ENCODE results near the gene BCR.

The BCR gene

DNA sequence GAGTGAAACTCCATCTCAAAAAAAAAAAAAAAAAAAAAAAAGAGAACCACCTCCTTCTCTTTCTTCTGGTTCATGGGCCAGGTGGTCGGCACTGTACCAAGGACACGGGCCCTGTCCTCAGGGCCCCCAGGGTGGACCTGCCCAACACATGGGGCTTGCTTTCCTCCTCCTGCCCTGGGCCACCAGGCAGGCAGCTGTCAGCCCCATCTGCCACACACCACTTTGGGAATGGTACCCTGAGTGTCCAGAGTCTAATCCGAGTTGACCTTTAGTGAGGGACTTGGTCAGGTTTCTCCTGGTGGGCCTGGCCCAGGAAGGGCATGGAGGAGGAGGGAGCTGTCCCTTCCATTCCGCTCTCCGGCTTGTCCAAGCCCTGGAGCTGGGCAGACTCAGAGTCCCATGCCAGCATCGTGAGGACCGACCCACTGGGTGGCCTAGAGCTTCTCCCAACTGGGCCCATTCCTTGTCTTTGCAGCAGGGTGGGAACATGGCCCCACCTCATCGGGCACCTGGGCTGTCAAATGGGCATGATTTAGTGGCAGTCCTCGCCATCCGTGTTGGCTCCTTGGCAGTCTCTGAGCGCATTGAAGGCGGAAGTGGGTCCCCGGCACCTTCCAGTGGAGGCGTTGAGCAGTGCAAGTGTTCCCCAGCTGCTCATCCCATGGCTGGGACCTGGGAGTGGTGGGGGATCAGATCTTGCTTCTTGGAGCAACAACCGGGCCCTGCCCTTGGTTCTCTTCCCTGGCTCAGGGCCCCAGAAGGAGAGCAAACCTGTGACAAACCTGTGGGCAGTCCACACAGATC is 94.8 kb downstream of the BCR start:
- ChIA-PET CTCF (interaction anchor here (1.3 to 13.3 kb wide), 3 partner anchors 9 to 97 kb away, joined by 3 to 229 read pairs (median 6); partner anchors contain the start of gene BCR), POLR2A (interaction anchor here (0.6 kb wide), 1 partner anchor 368 kb away, joined by 5 read pairs; no protein-coding TSS in a partner anchor)
- TF ChIP-seq, protein P1, sequence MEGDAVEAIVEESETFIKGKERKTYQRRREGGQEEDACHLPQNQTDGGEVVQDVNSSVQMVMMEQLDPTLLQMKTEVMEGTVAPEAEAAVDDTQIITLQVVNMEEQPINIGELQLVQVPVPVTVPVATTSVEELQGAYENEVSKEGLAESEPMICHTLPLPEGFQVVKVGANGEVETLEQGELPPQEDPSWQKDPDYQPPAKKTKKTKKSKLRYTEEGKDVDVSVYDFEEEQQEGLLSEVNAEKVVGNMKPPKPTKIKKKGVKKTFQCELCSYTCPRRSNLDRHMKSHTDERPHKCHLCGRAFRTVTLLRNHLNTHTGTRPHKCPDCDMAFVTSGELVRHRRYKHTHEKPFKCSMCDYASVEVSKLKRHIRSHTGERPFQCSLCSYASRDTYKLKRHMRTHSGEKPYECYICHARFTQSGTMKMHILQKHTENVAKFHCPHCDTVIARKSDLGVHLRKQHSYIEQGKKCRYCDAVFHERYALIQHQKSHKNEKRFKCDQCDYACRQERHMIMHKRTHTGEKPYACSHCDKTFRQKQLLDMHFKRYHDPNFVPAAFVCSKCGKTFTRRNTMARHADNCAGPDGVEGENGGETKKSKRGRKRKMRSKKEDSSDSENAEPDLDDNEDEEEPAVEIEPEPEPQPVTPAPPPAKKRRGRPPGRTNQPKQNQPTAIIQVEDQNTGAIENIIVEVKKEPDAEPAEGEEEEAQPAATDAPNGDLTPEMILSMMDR (IDR thresholded peaks at IDR 0.05; ENCODE audit: control extremely low read depth, extremely low read depth, low read depth, missing control alignments) = no peak
- DNase-seq (ENCODE audit: extremely low spot score) = no peak

DNA sequence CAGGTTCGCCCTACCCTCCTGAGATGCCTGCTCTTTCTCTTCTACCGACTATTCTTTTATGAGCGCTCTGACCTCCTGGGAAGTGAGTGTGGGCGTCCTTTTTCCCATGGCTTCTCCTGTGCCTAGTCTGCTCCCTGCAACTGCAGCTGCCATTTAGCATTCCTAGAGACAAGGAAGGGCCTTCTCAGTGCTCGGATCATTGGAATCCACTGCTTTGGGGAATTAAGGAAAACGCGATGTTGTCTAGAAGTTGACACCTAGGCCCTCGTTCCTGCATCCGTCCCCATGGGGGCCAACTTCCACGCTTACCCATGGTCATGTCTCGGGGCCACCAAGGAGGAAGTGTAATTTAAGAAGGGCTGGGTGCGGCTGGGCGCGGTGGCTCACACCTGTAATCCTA is 95.4 kb downstream of the BCR start:
- CTCF ChIA-PET = interaction anchor here (13.3 kb wide), 1 partner anchor 97 kb away, joined by 229 read pairs; the partner anchor contains the start of gene BCR
- POLR2A ChIA-PET = no interaction called here
- DNase-seq (ENCODE audit: extremely low spot score) = no peak

DNA sequence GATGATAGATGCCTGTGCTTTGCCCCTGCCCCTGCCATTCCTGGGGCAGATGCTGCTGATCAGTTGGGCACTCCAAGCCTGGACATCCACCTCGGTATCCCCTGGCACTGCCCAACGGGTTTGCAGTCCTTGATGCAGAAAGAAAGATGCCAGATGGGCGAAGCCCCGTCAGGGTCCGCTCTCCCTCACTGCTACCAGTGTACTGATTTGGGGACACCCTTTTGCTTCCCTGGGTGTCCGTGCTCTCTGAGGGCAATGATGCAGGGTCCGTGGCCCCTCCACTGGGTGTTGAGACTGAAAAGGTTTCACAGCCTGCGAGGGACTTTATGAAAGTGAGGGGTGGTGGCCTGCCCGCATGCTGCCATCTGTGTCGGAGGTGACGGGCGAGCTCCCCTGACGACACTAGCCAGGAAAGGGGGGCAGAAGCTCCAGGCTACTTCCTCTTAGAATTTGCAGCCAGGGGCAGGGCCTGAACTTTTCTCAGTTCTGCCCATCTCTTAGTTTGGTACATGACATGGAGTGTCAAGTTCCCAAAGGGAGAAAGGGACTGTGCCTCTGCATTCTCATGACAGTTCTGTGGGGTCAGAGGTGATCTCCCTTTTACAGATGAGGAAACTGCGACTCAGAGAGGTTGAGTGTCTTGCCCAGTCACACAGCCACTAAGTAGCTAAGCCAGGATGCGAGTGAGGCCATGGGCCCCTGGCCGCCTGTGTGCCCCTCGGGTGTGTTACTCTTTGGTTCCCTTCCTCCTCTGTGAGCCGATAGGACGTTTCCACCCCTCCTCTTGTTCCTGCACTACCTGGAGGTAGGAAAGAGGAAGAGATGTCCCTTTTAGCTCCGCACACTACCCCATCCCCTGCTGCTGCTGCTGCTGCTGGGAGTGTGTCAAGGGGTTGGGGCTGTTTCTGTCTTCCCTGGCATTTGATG is 96.6 kb downstream of the BCR start:
- TF ChIP-seq, protein P1 (IDR thresholded peaks at IDR 0.05; ENCODE audit: control extremely low read depth, extremely low read depth, low read depth, missing control alignments) = no peak
- CTCF ChIA-PET = interaction anchor here (0.7 to 13.3 kb wide), 3 partner anchors 9 to 98 kb away, joined by 4 to 229 read pairs (median 7); partner anchors contain the start of gene BCR
- DNase-seq (ENCODE audit: extremely low spot score) = no peak
- POLR2A ChIA-PET = no interaction called here

More for the DNA sequence above, 95.4 kb downstream of the BCR start:
- TF ChIP-seq, protein P1 (IDR thresholded peaks at IDR 0.05; ENCODE audit: control extremely low read depth, extremely low read depth, low read depth, missing control alignments) = no peak

DNA sequence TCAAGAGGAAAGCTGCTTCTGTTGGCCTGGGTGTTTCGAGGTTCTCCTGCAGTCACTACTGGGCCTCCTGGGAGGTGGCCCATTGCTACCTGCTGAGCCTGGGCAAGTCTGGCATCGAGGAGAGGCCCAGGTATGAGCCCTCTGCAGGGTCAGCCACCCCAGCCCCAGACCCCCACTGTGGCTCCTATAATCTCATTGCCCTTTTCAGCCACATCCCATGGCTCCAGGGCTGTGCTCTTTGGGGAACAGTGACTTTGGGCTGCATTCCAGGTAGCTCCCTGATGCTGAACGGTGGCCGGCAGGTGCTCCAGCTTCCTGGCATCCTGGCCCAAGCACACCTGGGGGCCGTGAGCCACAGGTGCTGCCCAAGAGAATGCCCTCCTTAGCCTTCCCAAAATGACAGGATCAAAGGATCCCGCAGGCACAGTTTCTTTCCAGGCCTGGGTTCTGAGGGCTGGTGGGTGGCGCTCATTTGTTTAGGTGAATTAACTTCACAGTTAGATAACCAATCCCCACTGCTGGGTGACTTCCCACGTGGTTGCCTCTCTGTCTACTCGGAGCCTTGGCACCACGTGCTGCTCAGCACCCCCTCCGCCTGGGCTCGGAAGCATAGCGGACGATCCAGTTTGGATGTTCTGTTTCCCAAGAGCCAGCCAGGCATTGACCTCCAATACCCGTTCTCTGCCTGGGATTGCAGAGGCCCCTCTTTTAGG is 97.4 kb downstream of the BCR start:
- TF ChIP-seq, protein P1 (IDR thresholded peaks at IDR 0.05; ENCODE audit: control extremely low read depth, extremely low read depth, low read depth, missing control alignments) = no peak
- CTCF ChIA-PET = interaction anchor here (0.7 to 13.3 kb wide), 3 partner anchors 8 to 99 kb away, joined by 4 to 229 read pairs (median 7); partner anchors contain the start of gene BCR
- DNase-seq (ENCODE audit: extremely low spot score) = no peak
- POLR2A ChIA-PET = no interaction called here

DNA sequence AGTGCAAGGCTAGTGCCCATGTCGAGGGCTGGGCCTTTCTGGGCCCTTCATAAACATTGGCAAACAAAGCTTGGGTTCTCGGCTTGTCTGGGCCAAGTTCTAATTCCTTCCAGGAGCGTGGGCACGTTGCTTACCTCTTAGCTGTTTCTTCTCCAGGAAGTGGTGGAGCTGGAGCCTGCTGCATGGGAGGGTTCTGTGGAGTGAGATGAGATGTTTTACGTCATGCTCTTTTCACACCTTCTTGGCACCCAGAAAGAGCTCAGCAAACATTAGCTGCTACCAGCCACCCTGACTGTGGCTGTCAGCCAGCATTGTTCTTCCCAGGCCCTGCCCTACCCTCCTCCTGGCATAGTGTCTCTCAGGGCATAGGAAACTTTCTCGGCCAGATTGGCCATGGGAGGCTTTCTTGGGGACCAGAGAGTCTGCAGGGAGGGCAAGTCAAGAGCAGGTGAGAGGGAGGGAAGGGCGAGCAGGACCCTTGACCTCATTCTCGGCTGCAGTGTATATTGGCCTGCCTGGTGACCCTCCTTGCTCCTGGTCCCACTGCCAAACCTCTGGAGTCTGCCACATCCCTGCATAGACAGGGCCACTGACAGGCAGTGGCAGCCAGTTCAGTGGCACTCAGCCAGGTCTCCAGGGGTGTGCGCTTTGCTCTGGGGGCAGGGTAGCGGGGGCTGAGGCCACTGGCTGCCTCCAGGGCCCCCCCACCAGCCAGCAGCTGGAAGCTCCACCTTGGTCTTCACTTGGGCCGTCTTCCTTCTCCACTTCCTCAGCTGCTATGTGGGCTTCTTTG is 98.8 kb downstream of the BCR start:
- ChIA-PET POLR2A (no interaction called here), CTCF (interaction anchor here (0.9 to 13.3 kb wide), 4 partner anchors 10 to 320 kb away, joined by 3 to 229 read pairs (median 6); partner anchors contain the start of gene BCR)
- no peak for DNase-seq (ENCODE audit: extremely low spot score)
- TF ChIP-seq, protein P1 (IDR thresholded peaks at IDR 0.05; ENCODE audit: control extremely low read depth, extremely low read depth, low read depth, missing control alignments) = no peak

Measured in GM10248 (cell line).